Measurements from ENCODE around the gene CREB1.

CREB1 gene

DNA sequence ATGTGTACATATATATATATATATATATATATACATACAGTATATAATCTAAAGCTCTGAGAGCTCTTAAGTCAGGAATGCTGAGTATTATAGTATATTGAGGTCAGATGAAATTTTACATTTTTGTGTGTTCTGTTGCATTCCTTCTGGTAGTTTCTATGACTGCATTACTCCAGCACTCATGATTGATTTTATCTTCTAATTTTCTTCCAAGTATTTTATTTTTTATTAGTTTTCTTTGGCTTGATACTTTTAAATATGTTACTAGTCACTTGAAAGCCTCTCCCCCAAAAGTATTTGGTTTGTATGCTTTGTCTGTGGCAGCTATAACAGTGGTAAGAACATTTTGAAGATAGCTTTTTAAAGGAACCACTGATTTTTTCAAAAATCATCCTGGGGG is 70.5 kb downstream of the CREB1 start:
- CTCF ChIA-PET: interaction anchor here (0.7 to 1.5 kb wide), 2 partner anchors 25 to 26 kb away, joined by 3 read pairs; partner anchors contain the start of gene METTL21A
- POLR2A ChIA-PET: no interaction called here
- Histone ChIP-seq H3K27ac (ENCODE audit: extremely low read depth, low read depth, low read length) (no peak overlapping the region), H3K4me3 (ENCODE audit: low read depth, low read length) (no peak overlapping the region), H3K4me1 (ENCODE audit: control insufficient read depth, insufficient read depth, low read length) (no peaks in the 10 kb centered on the region), H3K36me3 (ENCODE audit: control insufficient read depth in 2 of 2, insufficient read depth in 1 of 2, low read length in 2 of 2) (peaks cover 13 to 21% of the 10 kb centered on the region in 2 experiments), H3K9me3 (ENCODE audit: control insufficient read depth, insufficient read depth, low read depth, low read length) (no peaks in the 10 kb centered on the region)
- TF ChIP-seq ZNF302 (tag by site-specific recombination; IDR thresholded peaks at IDR 0.05; ENCODE audit: low read depth): no peak
- no peak for TF ChIP-seq SP2 (tag by site-specific recombination; IDR thresholded peaks at IDR 0.05)
- no peak for TF ChIP-seq ZNF138 (tag by site-specific recombination; IDR thresholded peaks at IDR 0.05; ENCODE audit: borderline replicate concordance)
- no peak for TF ChIP-seq ZNF202 (tag by site-specific recombination; IDR thresholded peaks at IDR 0.05; ENCODE audit: borderline replicate concordance)
- TF ChIP-seq ZNF16 (tag by site-specific recombination; IDR thresholded peaks at IDR 0.05; ENCODE audit: low read depth): no peak
- no peak for TF ChIP-seq ZNF175 (tag by site-specific recombination; IDR thresholded peaks at IDR 0.05)
- no peak for TF ChIP-seq ZBTB7A (tag by site-specific recombination; IDR thresholded peaks at IDR 0.05; ENCODE audit: low read depth)
- no peak for TF ChIP-seq ZNF132 (tag by site-specific recombination; IDR thresholded peaks at IDR 0.05; ENCODE audit: borderline replicate concordance)
- no peak for TF ChIP-seq WT1 (tag by site-specific recombination; IDR thresholded peaks at IDR 0.05)
- TF ChIP-seq, protein P1, sequence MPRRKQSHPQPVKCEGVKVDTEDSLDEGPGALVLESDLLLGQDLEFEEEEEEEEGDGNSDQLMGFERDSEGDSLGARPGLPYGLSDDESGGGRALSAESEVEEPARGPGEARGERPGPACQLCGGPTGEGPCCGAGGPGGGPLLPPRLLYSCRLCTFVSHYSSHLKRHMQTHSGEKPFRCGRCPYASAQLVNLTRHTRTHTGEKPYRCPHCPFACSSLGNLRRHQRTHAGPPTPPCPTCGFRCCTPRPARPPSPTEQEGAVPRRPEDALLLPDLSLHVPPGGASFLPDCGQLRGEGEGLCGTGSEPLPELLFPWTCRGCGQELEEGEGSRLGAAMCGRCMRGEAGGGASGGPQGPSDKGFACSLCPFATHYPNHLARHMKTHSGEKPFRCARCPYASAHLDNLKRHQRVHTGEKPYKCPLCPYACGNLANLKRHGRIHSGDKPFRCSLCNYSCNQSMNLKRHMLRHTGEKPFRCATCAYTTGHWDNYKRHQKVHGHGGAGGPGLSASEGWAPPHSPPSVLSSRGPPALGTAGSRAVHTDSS (tag by site-specific recombination; IDR thresholded peaks at IDR 0.05): no peak
- no peak for TF ChIP-seq ZNF10 (tag by site-specific recombination; IDR thresholded peaks at IDR 0.05)
- TF ChIP-seq, protein P2, sequence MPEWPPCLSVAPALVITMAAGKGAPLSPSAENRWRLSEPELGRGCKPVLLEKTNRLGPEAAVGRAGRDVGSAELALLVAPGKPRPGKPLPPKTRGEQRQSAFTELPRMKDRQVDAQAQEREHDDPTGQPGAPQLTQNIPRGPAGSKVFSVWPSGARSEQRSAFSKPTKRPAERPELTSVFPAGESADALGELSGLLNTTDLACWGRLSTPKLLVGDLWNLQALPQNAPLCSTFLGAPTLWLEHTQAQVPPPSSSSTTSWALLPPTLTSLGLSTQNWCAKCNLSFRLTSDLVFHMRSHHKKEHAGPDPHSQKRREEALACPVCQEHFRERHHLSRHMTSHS (tag by site-specific recombination; IDR thresholded peaks at IDR 0.05): no peak
- TF ChIP-seq ZNF335 (tag by site-specific recombination; conservative IDR thresholded peaks at IDR 0.05): no peak
- no peak for TF ChIP-seq ZNF624 (tag by site-specific recombination; IDR thresholded peaks at IDR 0.05)
- TF ChIP-seq ZNF211 (tag by site-specific recombination; IDR thresholded peaks at IDR 0.05; ENCODE audit: low read depth): no peak
- TF ChIP-seq ZNF114 (tag by site-specific recombination; IDR thresholded peaks at IDR 0.05): no peak
- TF ChIP-seq ZNF169 (tag by site-specific recombination; IDR thresholded peaks at IDR 0.05): no peak
- no peak for TF ChIP-seq ZNF658 (tag by site-specific recombination; IDR thresholded peaks at IDR 0.05)
- TF ChIP-seq, protein P3, sequence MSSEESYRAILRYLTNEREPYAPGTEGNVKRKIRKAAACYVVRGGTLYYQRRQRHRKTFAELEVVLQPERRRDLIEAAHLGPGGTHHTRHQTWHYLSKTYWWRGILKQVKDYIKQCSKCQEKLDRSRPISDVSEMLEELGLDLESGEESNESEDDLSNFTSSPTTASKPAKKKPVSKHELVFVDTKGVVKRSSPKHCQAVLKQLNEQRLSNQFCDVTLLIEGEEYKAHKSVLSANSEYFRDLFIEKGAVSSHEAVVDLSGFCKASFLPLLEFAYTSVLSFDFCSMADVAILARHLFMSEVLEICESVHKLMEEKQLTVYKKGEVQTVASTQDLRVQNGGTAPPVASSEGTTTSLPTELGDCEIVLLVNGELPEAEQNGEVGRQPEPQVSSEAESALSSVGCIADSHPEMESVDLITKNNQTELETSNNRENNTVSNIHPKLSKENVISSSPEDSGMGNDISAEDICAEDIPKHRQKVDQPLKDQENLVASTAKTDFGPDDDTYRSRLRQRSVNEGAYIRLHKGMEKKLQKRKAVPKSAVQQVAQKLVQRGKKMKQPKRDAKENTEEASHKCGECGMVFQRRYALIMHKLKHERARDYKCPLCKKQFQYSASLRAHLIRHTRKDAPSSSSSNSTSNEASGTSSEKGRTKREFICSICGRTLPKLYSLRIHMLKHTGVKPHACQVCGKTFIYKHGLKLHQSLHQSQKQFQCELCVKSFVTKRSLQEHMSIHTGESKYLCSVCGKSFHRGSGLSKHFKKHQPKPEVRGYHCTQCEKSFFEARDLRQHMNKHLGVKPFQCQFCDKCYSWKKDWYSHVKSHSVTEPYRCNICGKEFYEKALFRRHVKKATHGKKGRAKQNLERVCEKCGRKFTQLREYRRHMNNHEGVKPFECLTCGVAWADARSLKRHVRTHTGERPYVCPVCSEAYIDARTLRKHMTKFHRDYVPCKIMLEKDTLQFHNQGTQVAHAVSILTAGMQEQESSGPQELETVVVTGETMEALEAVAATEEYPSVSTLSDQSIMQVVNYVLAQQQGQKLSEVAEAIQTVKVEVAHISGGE (tag by site-specific recombination; conservative IDR thresholded peaks at IDR 0.05; ENCODE audit: low read depth): no peak

DNA sequence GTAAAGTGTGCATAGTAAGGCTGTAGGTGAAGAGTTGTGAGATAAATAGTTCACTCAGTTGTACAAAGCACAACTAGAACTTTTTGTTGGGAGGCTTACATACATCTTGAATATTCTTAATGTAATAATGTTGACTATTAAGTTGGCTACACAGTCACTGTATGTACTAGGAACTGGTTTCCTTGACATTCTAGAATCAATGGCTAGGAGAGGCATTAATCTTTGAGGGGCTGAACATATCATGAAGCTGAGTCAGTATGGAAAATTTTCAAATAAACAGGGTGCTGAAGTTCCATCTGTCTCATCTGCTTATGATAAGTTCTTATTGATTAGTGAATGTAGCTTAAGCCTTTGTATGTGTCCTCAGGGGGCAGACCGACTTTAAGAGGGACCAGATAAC is 72.0 kb downstream of the CREB1 start:
- H3K27ac ChIP-seq (ENCODE audit: extremely low read depth, low read depth, low read length): no peak overlapping the region
- ChIA-PET POLR2A (interaction anchor here (0.6 kb wide), 1 partner anchor 57 kb away, joined by 3 read pairs; no protein-coding TSS in a partner anchor), CTCF (interaction anchor here (1.0 kb wide), 1 partner anchor 91 kb away, joined by 5 read pairs; no protein-coding TSS in a partner anchor)
- no peaks in the 10 kb centered on the region for H3K9me3 ChIP-seq (ENCODE audit: control insufficient read depth, insufficient read depth, low read depth, low read length)
- peaks cover 0 to 20% of the 10 kb centered on the region in 2 experiments; a peak in 2 of 3 replicates for H3K36me3 ChIP-seq (ENCODE audit: control insufficient read depth in 2 of 2, insufficient read depth in 1 of 2, low read length in 2 of 2)
- no peak overlapping the region for H3K4me3 ChIP-seq (ENCODE audit: low read depth, low read length)
- no peaks in the 10 kb centered on the region for H3K4me1 ChIP-seq (ENCODE audit: control insufficient read depth, insufficient read depth, low read length)
- TF ChIP-seq ZNF529 (tag by site-specific recombination; IDR thresholded peaks at IDR 0.05; ENCODE audit: insufficient replicate concordance): no peak
- TF ChIP-seq OVOL3 (tag by site-specific recombination; IDR thresholded peaks at IDR 0.05): no peak
- TF ChIP-seq, protein P4, sequence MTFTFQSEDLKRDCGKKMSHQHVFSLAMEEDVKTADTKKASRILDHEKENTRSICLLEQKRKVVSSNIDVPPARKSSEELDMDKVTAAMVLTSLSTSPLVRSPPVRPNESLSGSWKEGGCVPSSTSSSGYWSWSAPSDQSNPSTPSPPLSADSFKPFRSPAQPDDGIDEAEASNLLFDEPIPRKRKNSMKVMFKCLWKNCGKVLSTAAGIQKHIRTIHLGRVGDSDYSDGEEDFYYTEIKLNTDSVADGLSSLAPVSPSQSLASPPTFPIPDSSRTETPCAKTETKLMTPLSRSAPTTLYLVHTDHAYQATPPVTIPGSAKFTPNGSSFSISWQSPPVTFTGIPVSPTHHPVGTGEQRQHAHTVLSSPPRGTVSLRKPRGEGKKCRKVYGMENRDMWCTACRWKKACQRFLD (tag by site-specific recombination; IDR thresholded peaks at IDR 0.05): no peak
- no peak for TF ChIP-seq MZF1 (tag by site-specific recombination; IDR thresholded peaks at IDR 0.05; ENCODE audit: borderline replicate concordance)
- no peak for TF ChIP-seq ZNF391 (tag by site-specific recombination; IDR thresholded peaks at IDR 0.05; ENCODE audit: borderline replicate concordance, low read depth)
- no peak for TF ChIP-seq ZNF157 (tag by site-specific recombination; IDR thresholded peaks at IDR 0.05)
- no peak for TF ChIP-seq OSR2 (tag by site-specific recombination; IDR thresholded peaks at IDR 0.05)
- TF ChIP-seq, protein P5, sequence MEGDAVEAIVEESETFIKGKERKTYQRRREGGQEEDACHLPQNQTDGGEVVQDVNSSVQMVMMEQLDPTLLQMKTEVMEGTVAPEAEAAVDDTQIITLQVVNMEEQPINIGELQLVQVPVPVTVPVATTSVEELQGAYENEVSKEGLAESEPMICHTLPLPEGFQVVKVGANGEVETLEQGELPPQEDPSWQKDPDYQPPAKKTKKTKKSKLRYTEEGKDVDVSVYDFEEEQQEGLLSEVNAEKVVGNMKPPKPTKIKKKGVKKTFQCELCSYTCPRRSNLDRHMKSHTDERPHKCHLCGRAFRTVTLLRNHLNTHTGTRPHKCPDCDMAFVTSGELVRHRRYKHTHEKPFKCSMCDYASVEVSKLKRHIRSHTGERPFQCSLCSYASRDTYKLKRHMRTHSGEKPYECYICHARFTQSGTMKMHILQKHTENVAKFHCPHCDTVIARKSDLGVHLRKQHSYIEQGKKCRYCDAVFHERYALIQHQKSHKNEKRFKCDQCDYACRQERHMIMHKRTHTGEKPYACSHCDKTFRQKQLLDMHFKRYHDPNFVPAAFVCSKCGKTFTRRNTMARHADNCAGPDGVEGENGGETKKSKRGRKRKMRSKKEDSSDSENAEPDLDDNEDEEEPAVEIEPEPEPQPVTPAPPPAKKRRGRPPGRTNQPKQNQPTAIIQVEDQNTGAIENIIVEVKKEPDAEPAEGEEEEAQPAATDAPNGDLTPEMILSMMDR (tag by site-specific recombination; IDR thresholded peaks at IDR 0.05): no peak
- no peak for TF ChIP-seq ZNF2 (tag by site-specific recombination; IDR thresholded peaks at IDR 0.05)
- TF ChIP-seq ZNF654 (tag by site-specific recombination; IDR thresholded peaks at IDR 0.05; ENCODE audit: low read depth): no peak

All from HEK293 (cell line).